ENCODE results near the gene FAM171A1. TPM values are rescaled to one million over a fixed set of nuclear protein-coding genes. Genes with fewer than 3 reads are reported as not detected.

FAM171A1 gene
- total and polyA plus RNA-seq, 2 donors (not counting 3 experiments of a cell fraction or from before 2014, with no cell fraction given): 56.3 to 75.8 TPM

GRCh38 chr10:15225511-15225910 lies 145.6 kb downstream of the FAM171A1 start:
- no peak overlapping the region for H3K27ac ChIP-seq (ENCODE audit: insufficient read depth, low read depth, low read length)
- H3K27me3 ChIP-seq (ENCODE audit: control insufficient read depth in 2 of 2, insufficient read depth in 2 of 2, low read length in 2 of 2): no peaks in the 10 kb centered on the region
- DNase-seq (ENCODE audit: low read depth, low spot score) (no peak), FAIRE-seq (no peak)
- H3K9me3 ChIP-seq (replicated peaks; ENCODE audit: control insufficient read depth, insufficient read depth, low read length): no peaks in the 10 kb centered on the region
- H3K9me1 ChIP-seq (replicated peaks; ENCODE audit: control insufficient read depth, extremely low read depth, insufficient read depth, low read length): no peaks in the 10 kb centered on the region
- BruUV-seq (replicated peaks): no TSS peak
- TF ChIP-seq GATA2 (IDR thresholded peaks at IDR 0.05; ENCODE audit: insufficient read depth, insufficient read length, low read depth, low read length) (no peak), POLR2A (IDR thresholded peaks at IDR 0.05; ENCODE audit: low read depth, low read length) (no peak), POLR2AphosphoS5 (IDR thresholded peaks at IDR 0.05; ENCODE audit: insufficient read depth, low read depth, low read length) (no peak), MAX (IDR thresholded peaks at IDR 0.05; ENCODE audit: insufficient read depth, insufficient read length) (no peak), JUN (IDR thresholded peaks at IDR 0.05; ENCODE audit: borderline replicate concordance, insufficient read depth, insufficient read length, low read depth) (no peak), MYC (IDR thresholded peaks at IDR 0.05; ENCODE audit: low read depth, low read length) (no peak), FOS (IDR thresholded peaks at IDR 0.05; ENCODE audit: borderline replicate concordance, insufficient read depth, low read length) (no peak), CTCF (IDR thresholded peaks at IDR 0.05; ENCODE audit: extremely low read depth in 1 of 2, insufficient read depth in 1 of 2, low read depth in 1 of 2, low read length in 2 of 2) (no peak), EZH2 (IDR thresholded peaks at IDR 0.05; ENCODE audit: borderline replicate concordance, low read depth, low read length, severe bottlenecking) (no peak)
- no peak overlapping the region for H3K9ac ChIP-seq (replicated peaks; ENCODE audit: extremely low read depth, insufficient read depth, low read length)
- H3K4me2 ChIP-seq (ENCODE audit: insufficient read depth, low read length): no peak overlapping the region
- peaks cover 0 to 6% of the 10 kb centered on the region in 2 experiments for H3K36me3 ChIP-seq (ENCODE audit: control insufficient read depth in 2 of 2, extremely low read depth in 1 of 2, insufficient read depth in 2 of 2, low read length in 2 of 2)
- ChIA-PET CTCF (no interaction called here), POLR2A (no interaction called here)
- peaks cover 14% of the 10 kb centered on the region for H3K79me2 ChIP-seq (ENCODE audit: control insufficient read depth, insufficient read depth, low read length)
- no peak overlapping the region for H3K4me3 ChIP-seq (replicated peaks in 1 of 3; ENCODE audit: insufficient read depth in 1 of 3, low read depth in 1 of 3, low read length in 3 of 3)
- H2AFZ ChIP-seq (ENCODE audit: low read depth, low read length): no peak overlapping the region
- dilution Hi-C loops (cut with MboI; ENCODE audit: extremely low pct_ligation_motif_present, low sequenced_read_pairs): no loop called here
- peaks cover 3% of the 10 kb centered on the region for H3K4me1 ChIP-seq (ENCODE audit: control insufficient read depth, extremely low read depth, insufficient read depth, low read length)
- intact Hi-C loops (cut with micrococcal nuclease): no loop called here
- no peaks in the 10 kb centered on the region for H4K20me1 ChIP-seq (replicated peaks; ENCODE audit: control insufficient read depth, extremely low read depth, insufficient read depth, low read length)

All from endothelial cell of umbilical vein (primary cell).